HCT116 (cell line): ENCODE results near the gene GLDC. TPM values are rescaled to one million over a fixed set of nuclear protein-coding genes. Genes with fewer than 3 reads are reported as not detected.

Experiments
- ATAC-seq: fragments of 200-7000 bp; cut with Tn5 transposase; 2 replicates; pipeline ENCODE4 v1.9.1; 2020; ENCODE audit warnings: mild to moderate bottlenecking, moderate library complexity
- BruUV-seq: library from RNA; stranded (reverse); fragments of 400-500 nt; replicated peaks from 2 replicates; lab custom pipeline; 2021; lab: Mats Ljungman, UMichigan
- CTCF ChIA-PET: fragments of 300-600 bp; sonication (Branson Sonifier 250); formaldehyde crosslinking; loops from one replicate; lab custom pipeline; 2021; ENCODE audit warnings: antibody characterized with exemption; lab: Charles Lee
- POLR2A ChIA-PET: fragments of 300-600, 350-600 bp; sonication (Branson Sonifier 250); formaldehyde crosslinking; loops from one replicate; lab custom pipeline; 2021; ENCODE audit warnings: antibody characterized with exemption; lab: Charles Lee
- RAD21 ChIA-PET, 2 experiments: fragments of 300-600 bp; sonication (Branson Sonifier 250); formaldehyde crosslinking; loops; one replicate each; lab custom pipeline; 2023; ENCODE audit warnings: low total read pairs in 2 of 2; ENCODE audit not compliant: uncharacterized antibody in 2 of 2, unreplicated experiment in 2 of 2, low non-redundant PET in 1 of 2; lab: Charles Lee
- DNase-seq: peaks from one replicate; pipeline ENCODE4 v3.0.0-alpha.2; 2010; ENCODE audit warnings: low read depth, low spot score
- H2AFZ ChIP-seq: fragments of 200-600 bp; shearing (Covaris generic), sonication (generic); 2 replicates; pipeline ENCODE4 v1.6.1; 2017; ENCODE audit warnings: low read depth, mixed run types, mixed read lengths, antibody characterized with exemption, low read length; ENCODE audit not compliant: poor library complexity, severe bottlenecking
- H3K27ac ChIP-seq: 2 replicates; pipeline ENCODE4 v1.5.1; 2012; ENCODE audit warnings: low read depth, low read length
- H3K27me3 ChIP-seq: fragments of 200-600 bp; sonication (generic); 2 replicates; pipeline ENCODE4 v1.6.1; 2016; ENCODE audit warnings: mixed run types, low read length, mixed read lengths; ENCODE audit not compliant: insufficient read depth
- H3K36me3 ChIP-seq, 2 experiments: fragments of 200-500 bp in 1 of 2; fragments of 200-600 bp in 1 of 2; sonication (Bioruptor generic) in 1 of 2; sonication (generic) in 1 of 2; 2 replicates each; pipeline versions ENCODE4 v1.5.1 to v1.6.1; 2014 to 2016; ENCODE audit warnings: low read length in 2 of 2, inconsistent platforms in 1 of 2, mixed read lengths in 1 of 2, mixed run types in 1 of 2; ENCODE audit not compliant: insufficient read depth in 2 of 2, control insufficient read depth in 1 of 2
- H3K4me1 ChIP-seq, 2 experiments: fragments of 200-600 bp in 1 of 2; sonication (generic) in 1 of 2; 2 replicates each; pipeline versions ENCODE4 v1.5.1 to v1.6.1; 2012 to 2017; ENCODE audit warnings: low read length in 2 of 2, inconsistent platforms in 1 of 2, mild to moderate bottlenecking in 1 of 2, mixed read lengths in 1 of 2, mixed run types in 1 of 2, moderate library complexity in 1 of 2; ENCODE audit not compliant: insufficient read depth in 2 of 2, control insufficient read depth in 1 of 2
- H3K4me2 ChIP-seq: fragments of 200-600 bp; sonication (generic); 2 replicates; pipeline ENCODE4 v1.6.1; 2017; ENCODE audit warnings: mixed run types, low read length, mixed read lengths
- H3K4me3 ChIP-seq, 2 experiments: fragments of 200-600 bp in 1 of 2; sonication (generic) in 1 of 2; replicated peaks in 1 of 2; 2 replicates each; pipeline ENCODE4 v1.5.1; 2011 to 2016; ENCODE audit warnings: low read length in 2 of 2, control low read depth in 1 of 2, low read depth in 1 of 2, mild to moderate bottlenecking in 1 of 2, mixed read lengths in 1 of 2, mixed run types in 1 of 2
- H3K79me2 ChIP-seq: fragments of 200-600 bp; sonication (generic); 2 replicates; pipeline ENCODE4 v1.6.1; 2017; ENCODE audit warnings: mild to moderate bottlenecking, mixed run types, low read length, moderate library complexity, mixed read lengths; ENCODE audit not compliant: insufficient read depth
- H3K9ac ChIP-seq: fragments of 200-600 bp; sonication (generic); 2 replicates; pipeline ENCODE4 v1.6.1; 2016; ENCODE audit warnings: low read length, mixed read lengths
- H3K9me2 ChIP-seq: fragments of 200-600 bp; sonication (generic), shearing (Covaris generic); 2 replicates; pipeline ENCODE4 v1.6.1; 2017; ENCODE audit warnings: mixed run types, mild to moderate bottlenecking, moderate library complexity; ENCODE audit not compliant: insufficient read depth
- H3K9me3 ChIP-seq, 2 experiments: fragments of 200-500 bp in 1 of 2; fragments of 200-600 bp in 1 of 2; sonication (Bioruptor generic) in 1 of 2; sonication (generic) in 1 of 2; 2 replicates each; pipeline ENCODE4 v1.6.1; 2014 to 2017; ENCODE audit warnings: low read length in 2 of 2, mixed read lengths in 2 of 2, inconsistent platforms in 1 of 2, low read depth in 1 of 2, mild to moderate bottlenecking in 1 of 2, mixed run types in 1 of 2, moderate library complexity in 1 of 2; ENCODE audit not compliant: control insufficient read depth in 1 of 2, insufficient read depth in 1 of 2
- H4K20me1 ChIP-seq: fragments of 200-600 bp; sonication (generic), shearing (Covaris generic); 2 replicates; pipeline ENCODE4 v1.6.1; 2017; ENCODE audit warnings: mixed run types, mild to moderate bottlenecking, moderate library complexity; ENCODE audit not compliant: insufficient read depth
- CEBPB ChIP-seq: IDR thresholded peaks from 2 replicates; pipeline ENCODE4 v1.6.1; 2012; ENCODE audit warnings: low read depth
- EGR1 ChIP-seq: IDR thresholded peaks from 2 replicates; pipeline ENCODE4 v1.6.1; 2012; ENCODE audit warnings: low read depth
- ELF1 ChIP-seq: IDR thresholded peaks from 2 replicates; pipeline ENCODE4 v1.6.1; 2012; ENCODE audit warnings: low read depth, borderline replicate concordance
- FOSL1 ChIP-seq: IDR thresholded peaks from 2 replicates; pipeline ENCODE4 v1.6.1; 2012; ENCODE audit warnings: low read depth
- JUND ChIP-seq: IDR thresholded peaks from 2 replicates; pipeline ENCODE4 v1.6.1; 2012
- POLR2AphosphoS5 ChIP-seq: IDR thresholded peaks from 2 replicates; pipeline ENCODE4 v1.6.1; 2011; ENCODE audit warnings: mild to moderate bottlenecking, low read depth, low read length, moderate library complexity
- SP1 ChIP-seq: IDR thresholded peaks from 2 replicates; pipeline ENCODE4 v1.6.1; 2012; ENCODE audit warnings: low read depth
- TCF7L2 ChIP-seq: IDR thresholded peaks from 2 replicates; pipeline ENCODE4 v1.7.0; 2011; ENCODE audit warnings: borderline replicate concordance, inconsistent platforms; ENCODE audit not compliant: insufficient read depth, insufficient read length; ENCODE audit errors: extremely low read depth
- ZFX ChIP-seq: fragments of 450-650 bp; IDR thresholded peaks from 2 replicates; pipeline ENCODE4 v1.6.1; 2017
- ZNF274 ChIP-seq: fragments of 200-500 bp; sonication (Bioruptor generic); IDR thresholded peaks from 2 replicates; pipeline ENCODE4 v1.6.1; 2014; ENCODE audit warnings: mild to moderate bottlenecking, low read depth, low read length, inconsistent platforms
- intact Hi-C: fragments of 100-400 bp; cut with micrococcal nuclease; formaldehyde crosslinking; loops from 2 replicates; pipeline ENCODE4 v1.10.0; 2022
- total RNA-seq: library from RNA; stranded (reverse); gene quantifications from one replicate; pipeline ENCODE4 v1.2.1, GENCODE V29; 2021; ENCODE audit not compliant: unreplicated experiment
- TF ChIP-seq, protein P1 (sequence below), 3 experiments: fragments of 200-600 bp in 1 of 3; sonication (generic) in 1 of 3; IDR thresholded peaks in 2 of 3; conservative IDR thresholded peaks in 1 of 3; 2 replicates each; pipeline ENCODE4 v1.5.1; 2012 to 2017; ENCODE audit warnings: low read depth in 2 of 3, low read length in 2 of 3, antibody characterized with exemption in 1 of 3, borderline replicate concordance in 1 of 3, control low read depth in 1 of 3, mild to moderate bottlenecking in 1 of 3, mixed read lengths in 1 of 3, mixed run types in 1 of 3, moderate library complexity in 1 of 3; ENCODE audit not compliant: insufficient read depth in 1 of 3
- TF ChIP-seq, protein P2 (sequence below): IDR thresholded peaks from 2 replicates; pipeline ENCODE4 v1.6.1; 2012
- TF ChIP-seq, protein P3 (sequence below): IDR thresholded peaks from 2 replicates; pipeline ENCODE4 v1.6.1; 2012; ENCODE audit warnings: low read depth

GLDC gene
- total RNA-seq, 1 experiment from 2014 or later, result 4.9 TPM

DNA sequence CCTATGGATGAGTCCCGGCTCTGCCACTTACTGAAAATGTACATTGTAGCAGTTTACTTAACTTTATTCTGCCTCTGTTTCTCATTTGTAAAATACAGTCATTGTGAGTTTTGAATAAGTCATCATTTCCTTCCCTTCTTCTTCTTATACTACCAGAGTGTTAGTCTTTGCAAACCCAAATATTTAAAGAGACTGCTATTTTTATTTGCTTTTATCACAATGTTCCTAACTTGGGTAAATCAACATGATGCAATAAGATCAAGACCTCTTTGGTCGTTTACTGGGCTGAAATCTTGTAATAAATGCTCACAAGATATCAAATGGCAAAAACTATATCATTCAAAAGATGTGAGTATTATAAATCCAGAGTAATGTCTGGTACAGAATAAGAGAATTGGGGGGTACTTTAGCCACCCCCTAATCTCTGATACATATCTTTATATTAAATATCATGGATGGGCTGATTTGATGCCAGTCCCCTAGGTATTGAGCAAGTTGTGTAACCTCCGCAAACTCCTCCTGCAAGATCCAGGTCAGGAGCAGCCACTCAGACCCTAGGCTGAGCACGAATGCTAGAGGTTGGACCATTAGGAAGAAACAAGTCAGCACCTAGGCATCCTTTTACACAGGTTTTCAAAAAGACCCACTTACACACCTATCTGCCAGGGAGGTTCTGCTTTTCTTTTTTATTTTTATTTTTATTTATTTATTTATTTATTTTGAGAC, 13.3 kb upstream of the GLDC start:
- ChIA-PET RAD21 (no interaction called here), POLR2A (no interaction called here), CTCF (interaction anchor here (0.6 to 2.2 kb wide), 2 partner anchors 9 to 81 kb away, joined by 4 to 9 read pairs; no protein-coding TSS in a partner anchor)
- H3K9ac ChIP-seq, result no peak overlapping the region
- DNase-seq (no peak), ATAC-seq (no peak)
- TF ChIP-seq EGR1, result no peak
- TF ChIP-seq, protein P1, sequence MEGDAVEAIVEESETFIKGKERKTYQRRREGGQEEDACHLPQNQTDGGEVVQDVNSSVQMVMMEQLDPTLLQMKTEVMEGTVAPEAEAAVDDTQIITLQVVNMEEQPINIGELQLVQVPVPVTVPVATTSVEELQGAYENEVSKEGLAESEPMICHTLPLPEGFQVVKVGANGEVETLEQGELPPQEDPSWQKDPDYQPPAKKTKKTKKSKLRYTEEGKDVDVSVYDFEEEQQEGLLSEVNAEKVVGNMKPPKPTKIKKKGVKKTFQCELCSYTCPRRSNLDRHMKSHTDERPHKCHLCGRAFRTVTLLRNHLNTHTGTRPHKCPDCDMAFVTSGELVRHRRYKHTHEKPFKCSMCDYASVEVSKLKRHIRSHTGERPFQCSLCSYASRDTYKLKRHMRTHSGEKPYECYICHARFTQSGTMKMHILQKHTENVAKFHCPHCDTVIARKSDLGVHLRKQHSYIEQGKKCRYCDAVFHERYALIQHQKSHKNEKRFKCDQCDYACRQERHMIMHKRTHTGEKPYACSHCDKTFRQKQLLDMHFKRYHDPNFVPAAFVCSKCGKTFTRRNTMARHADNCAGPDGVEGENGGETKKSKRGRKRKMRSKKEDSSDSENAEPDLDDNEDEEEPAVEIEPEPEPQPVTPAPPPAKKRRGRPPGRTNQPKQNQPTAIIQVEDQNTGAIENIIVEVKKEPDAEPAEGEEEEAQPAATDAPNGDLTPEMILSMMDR (IDR thresholded peaks at IDR 0.05 in 2 of 3, conservative IDR thresholded peaks at IDR 0.05 in 1 of 3; ENCODE audit: borderline replicate concordance in 1 of 3, insufficient read depth in 1 of 3, low read depth in 2 of 3, low read length in 2 of 3), result no peak
- no peak for TF ChIP-seq TCF7L2
- TF ChIP-seq, protein P2, sequence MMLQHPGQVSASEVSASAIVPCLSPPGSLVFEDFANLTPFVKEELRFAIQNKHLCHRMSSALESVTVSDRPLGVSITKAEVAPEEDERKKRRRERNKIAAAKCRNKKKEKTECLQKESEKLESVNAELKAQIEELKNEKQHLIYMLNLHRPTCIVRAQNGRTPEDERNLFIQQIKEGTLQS, result no peak
- TF ChIP-seq ZFX, result no peak
- TF ChIP-seq ZNF274, result no peak
- no peak for TF ChIP-seq POLR2AphosphoS5
- no peak for TF ChIP-seq SP1
- no peak for TF ChIP-seq JUND
- no peak for TF ChIP-seq ELF1
- TF ChIP-seq CEBPB, result no peak
- no peak for TF ChIP-seq FOSL1
- TF ChIP-seq, protein P3, sequence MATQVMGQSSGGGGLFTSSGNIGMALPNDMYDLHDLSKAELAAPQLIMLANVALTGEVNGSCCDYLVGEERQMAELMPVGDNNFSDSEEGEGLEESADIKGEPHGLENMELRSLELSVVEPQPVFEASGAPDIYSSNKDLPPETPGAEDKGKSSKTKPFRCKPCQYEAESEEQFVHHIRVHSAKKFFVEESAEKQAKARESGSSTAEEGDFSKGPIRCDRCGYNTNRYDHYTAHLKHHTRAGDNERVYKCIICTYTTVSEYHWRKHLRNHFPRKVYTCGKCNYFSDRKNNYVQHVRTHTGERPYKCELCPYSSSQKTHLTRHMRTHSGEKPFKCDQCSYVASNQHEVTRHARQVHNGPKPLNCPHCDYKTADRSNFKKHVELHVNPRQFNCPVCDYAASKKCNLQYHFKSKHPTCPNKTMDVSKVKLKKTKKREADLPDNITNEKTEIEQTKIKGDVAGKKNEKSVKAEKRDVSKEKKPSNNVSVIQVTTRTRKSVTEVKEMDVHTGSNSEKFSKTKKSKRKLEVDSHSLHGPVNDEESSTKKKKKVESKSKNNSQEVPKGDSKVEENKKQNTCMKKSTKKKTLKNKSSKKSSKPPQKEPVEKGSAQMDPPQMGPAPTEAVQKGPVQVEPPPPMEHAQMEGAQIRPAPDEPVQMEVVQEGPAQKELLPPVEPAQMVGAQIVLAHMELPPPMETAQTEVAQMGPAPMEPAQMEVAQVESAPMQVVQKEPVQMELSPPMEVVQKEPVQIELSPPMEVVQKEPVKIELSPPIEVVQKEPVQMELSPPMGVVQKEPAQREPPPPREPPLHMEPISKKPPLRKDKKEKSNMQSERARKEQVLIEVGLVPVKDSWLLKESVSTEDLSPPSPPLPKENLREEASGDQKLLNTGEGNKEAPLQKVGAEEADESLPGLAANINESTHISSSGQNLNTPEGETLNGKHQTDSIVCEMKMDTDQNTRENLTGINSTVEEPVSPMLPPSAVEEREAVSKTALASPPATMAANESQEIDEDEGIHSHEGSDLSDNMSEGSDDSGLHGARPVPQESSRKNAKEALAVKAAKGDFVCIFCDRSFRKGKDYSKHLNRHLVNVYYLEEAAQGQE, result no peak
- no peak overlapping the region for H3K27ac ChIP-seq
- intact Hi-C loops, result no loop called here
- no peaks in the 10 kb centered on the region for H3K4me1 ChIP-seq
- H3K36me3 ChIP-seq, result no peaks in the 10 kb centered on the region
- no peak overlapping the region for H3K4me3 ChIP-seq
- H3K27me3 ChIP-seq, result no peaks in the 10 kb centered on the region
- H3K79me2 ChIP-seq, result no peaks in the 10 kb centered on the region
- no peaks in the 10 kb centered on the region for H4K20me1 ChIP-seq
- H3K9me2 ChIP-seq, result no peaks in the 10 kb centered on the region
- H3K9me3 ChIP-seq, result no peaks in the 10 kb centered on the region
- H3K4me2 ChIP-seq, result no peak overlapping the region
- BruUV-seq, result no TSS peak
- H2AFZ ChIP-seq, result no peak overlapping the region
